ENCODE data around the gene SH3YL1.

The SH3YL1 gene

DNA sequence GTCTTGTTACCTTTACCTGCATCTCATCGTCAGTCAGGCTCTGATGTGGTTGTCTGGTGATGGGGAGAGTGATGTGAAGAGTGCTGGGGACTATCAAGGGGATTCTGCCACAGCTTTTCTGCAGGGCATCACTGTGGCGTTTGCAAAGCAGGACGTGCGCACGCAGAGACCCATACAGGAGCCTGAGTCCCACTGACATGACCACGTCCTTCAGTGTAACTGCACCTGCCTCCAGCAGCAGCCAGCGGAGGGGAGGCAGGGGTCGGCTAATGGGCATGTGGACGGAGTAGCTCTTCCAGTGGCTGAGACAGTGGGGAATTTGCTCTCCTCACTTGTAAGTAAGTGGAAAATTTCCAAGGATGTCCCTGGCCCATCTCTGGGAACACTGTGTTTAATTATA is 17.5 kb upstream of the SH3YL1 start:
- no peak for DNase-seq

DNA sequence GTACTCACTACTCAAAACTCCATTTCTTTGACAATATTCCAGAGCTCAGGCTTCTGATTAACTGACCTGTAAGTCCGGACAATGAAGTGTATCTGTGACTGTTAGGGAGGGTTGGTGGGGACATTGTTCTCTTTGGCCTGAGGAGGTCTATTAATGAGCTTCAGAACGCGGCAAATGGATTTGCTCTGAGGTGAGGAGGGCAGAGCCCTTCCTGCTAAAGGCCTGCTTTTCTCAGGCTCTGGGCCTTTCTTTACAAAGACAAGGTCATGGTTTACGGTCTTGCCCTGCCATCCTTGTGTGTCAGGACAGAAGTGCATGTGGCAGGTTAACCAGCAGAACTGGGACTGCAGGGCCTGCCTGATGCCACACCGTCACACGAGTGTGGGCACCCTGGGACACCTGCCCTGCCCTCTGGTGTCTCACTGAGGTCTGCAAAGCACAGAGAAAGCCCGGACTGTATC is 16.8 kb upstream of the SH3YL1 start:
- no peak for DNase-seq

- DNase-seq = no peak
These were observed 16.3 kb upstream of the SH3YL1 start for GRCh38 chr2:279956-280649.

GRCh38 chr2:279366-279765 is 15.5 kb upstream of the SH3YL1 start:
- no peak for DNase-seq

GRCh38 chr2:278927-279320 is 15.1 kb upstream of the SH3YL1 start:
- DNase-seq = no peak

GRCh38 chr2:278312-278926 is 14.6 kb upstream of the SH3YL1 start:
- DNase-seq = no peak

GRCh38 chr2:275466-275865 is 11.6 kb upstream of the SH3YL1 start:
- DNase-seq = no peak

DNA sequence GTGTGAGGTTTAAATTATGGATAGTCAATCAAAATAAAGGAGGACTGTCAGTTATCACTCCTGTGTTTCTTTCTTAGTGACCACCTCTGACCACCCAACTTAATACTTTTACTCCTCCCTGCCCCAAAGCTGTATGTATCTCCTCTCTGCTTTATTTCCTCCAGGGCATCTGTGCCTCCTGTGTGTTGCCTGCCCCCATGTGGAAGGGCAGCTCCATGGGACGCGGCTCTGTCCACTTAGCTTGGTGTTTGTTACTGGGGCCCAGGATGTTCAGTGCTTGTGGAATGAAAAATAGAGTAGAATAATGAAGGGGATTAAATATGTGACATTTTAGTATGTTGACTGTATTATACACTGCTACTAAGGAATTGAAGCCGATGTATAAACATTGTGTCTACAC is 10.7 kb upstream of the SH3YL1 start:
- no peak for DNase-seq

DNA sequence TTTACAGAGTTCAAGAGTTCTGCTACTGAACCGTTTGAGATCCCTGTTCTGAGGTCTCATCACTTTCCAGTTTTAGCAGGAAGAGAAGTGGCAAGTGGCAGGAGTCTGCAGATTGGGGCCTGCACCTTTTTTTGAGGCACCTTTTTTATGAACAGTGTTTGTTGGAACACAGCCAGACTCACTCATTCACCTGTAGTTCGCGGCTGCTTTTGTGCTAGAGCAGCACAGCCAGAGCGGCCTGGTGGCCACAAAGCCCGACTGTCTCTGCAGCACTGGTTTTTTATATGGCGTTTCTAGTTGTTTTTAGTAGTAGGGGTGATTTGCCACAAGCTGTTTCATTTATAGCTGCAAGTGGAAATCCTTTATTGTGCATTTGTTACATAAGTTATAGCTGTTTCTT is 9.5 kb upstream of the SH3YL1 start:
- no peak for DNase-seq

- DNase-seq = no peak
These were observed 8.1 kb upstream of the SH3YL1 start for GRCh38 chr2:271917-272316.

DNA sequence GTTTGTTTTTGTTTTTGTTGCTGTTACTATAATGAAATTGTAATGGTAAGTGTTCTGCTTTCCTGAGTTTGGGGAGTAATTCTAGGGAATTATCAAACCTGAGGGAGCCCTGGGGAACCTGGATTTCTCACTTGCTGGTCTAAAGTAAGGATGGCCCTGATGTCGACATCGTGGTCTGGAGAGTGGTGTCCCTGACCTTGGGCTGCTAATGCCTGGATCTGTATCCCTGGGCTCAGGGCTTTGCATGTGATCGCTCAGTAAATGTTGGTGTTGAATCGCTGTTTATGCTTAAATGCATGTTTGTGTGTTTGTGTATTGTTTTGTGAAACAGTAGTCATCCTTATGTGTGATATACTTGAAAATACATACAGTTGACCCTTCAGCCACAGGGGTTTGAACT is 7.0 kb upstream of the SH3YL1 start:
- no peak for DNase-seq

DNA sequence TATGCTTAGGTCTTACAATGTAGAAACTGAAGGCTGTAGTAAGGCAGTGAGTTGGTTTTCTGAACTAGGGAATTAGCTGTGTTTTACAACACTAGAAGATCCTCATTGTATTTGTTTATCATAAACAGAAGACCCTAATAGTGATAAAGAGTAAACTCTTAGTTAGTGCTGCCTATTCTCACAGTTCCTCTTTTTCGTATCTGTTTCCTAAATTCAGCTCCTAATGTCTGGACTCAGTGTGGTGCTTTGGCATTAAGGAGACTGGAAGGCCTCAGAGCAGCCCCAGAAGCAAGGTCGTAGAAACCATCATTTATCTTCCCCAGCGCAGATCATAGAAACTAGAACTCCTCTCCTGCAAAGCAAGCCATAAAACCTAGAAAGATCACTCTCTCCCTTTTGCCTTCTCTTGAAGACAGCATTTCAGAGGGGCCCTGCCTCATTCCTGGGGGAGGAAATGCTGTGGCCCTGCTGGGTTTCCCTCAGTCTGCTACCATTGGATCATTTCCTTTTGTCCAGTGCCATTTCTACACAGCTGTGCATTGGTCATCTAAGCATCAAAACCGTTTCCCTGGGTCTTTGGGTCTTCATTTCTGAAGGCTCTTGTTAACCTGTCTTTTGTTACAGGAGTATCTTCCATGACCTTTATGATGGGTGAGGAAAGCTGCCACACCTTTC is 5.7 kb upstream of the SH3YL1 start:
- DNase-seq = no peak

DNA sequence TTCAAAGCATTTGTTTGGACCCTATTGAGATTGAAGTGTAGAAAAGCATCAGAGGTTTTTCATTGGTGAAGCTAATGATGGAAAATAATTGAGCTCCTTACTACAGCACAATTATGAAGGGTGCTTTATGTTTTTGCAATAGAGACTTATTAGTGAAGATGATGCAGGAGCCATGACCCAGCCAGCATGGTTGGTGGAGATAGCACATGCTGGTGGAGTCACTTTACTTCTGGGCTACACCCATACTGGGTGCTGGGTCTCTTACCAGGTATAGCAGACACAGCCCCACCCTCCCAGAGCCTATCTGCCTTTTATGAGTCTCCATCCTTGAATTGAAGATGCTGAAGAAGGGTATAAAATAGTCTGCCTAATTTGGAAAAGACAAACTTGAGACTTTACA is 4.5 kb upstream of the SH3YL1 start:
- DNase-seq = no peak

DNA sequence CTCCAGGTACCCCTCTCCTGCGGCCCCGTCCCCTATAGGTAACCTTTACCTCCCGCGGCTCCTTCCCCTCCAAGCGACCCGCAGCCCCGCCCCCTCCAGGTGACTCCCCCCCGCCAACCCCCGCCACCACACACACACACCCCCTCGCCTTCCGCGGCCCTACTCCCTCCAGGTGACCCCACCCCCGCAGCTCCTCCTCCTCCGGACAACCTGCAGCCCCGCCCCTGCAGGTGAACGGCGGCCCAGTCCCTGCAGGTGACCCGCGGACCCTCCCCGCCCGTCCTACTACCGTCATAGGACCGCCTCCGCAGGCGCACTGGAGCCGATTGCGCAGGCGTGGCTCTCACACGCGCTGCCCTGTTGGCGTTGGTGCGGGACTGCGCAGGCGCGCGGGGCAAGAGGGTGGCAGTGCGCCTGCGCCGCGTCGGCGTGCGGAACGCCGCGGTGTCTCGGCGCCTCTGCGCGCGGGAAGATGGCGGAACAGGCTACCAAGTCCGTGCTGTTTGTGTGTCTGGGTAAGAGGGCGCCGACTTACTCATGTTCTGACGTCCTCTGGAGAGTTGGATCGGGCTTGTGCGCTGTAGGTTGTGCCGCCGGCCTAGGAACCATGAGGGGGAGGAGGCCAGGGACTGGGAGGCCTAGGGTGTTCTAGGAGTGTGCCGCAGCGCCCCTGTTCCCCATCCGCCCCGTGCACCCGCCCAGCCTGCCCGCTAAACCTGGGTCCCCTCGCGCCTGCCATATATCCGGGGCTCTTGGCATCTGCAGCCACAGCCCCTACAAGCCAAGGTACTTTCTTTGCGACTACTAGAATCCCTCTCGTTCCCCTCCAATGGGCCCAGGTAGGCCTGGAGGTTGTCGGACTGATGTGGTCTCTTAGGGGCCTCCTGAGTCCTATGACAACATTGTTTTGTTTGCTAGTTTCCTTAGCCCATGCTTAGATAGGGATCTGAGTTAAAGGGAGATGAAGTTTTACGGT is 949 bp upstream of the SH3YL1 start, which contains the start of gene ACP1:
Gene ACP1 (plus strand): TSS at position 455 of the 976 bp plus-strand sequence. CDS start 18 bp downstream, at position 473.
- DNase-seq = peak; percentile 92 to 93

- no peak for DNase-seq
These were observed 652 bp downstream of the SH3YL1 start for GRCh38 chr2:263022-263738.

- DNase-seq = no peak
These were observed 1.7 kb downstream of the SH3YL1 start for GRCh38 chr2:262117-262516.

DNA sequence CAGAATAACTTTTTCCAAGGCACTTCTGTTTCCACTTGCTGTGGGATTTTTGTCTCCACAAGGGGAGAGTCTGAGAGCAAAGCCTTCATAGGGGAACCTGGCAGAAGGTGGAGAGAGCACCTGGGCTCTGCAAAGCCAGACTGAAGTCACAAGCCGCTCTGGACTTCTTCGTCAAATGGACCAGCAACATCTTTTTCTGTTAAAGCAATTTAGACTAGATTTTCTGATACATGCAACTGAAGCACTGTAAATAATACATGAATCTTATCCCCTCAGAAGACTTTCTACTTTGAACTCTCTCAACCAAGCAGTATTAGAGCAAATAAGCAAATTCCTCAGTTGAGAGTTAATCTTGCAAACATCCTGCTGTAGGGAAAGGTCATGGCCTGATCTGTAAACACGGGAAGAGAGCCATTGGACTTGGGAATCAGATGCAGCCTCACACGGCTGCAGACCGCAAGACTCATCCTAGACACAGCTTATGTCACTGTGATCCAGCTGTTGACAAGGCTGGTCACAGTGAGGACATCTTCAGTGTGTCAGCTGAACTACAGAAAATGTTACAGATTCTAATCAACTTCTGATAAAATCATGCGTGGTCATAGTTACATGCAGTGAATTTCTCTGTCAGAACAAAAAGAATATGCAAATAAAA is 3.2 kb downstream of the SH3YL1 start:
- DNase-seq = no peak

- DNase-seq = no peak
These were observed 4.0 kb downstream of the SH3YL1 start for GRCh38 chr2:259789-260331.

DNA sequence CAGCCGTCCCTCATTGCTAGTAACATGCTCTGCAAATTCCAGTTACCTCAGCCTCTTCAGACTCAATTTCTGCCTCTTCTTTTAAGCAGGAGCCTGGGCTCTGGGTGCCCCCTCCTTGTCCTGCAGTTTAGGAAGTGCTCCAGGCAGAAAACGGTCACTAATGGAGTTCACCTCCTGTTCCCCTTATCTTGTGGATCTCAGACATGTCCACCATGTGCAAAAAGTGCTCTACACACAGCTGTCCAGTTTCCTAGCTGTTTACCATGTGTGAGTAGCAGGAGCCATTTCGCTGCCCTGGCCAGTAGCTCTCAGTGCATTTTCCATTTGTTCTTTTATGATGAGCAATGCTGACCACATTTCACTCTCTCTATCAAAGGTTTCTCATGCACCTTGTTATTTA is 4.9 kb downstream of the SH3YL1 start:
- no peak for DNase-seq

DNA sequence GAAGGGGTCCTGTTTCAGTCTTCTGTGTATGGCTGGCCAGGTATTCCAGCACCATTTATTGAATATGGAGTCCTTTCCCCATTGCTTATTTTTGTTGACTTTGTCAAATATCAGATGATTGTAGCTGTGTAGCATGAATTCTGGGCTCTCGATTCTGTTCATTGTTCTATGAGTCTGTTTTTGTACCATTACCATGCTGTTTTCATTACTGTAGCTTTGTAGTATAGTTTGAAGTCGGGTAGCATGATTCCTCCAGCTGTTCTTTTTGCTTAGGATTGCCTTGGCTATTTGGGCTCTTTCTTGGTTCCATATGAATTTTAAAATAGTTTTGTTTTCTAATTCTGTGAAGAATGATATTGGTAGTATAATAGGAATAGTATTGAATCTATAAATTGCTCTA is 6.0 kb downstream of the SH3YL1 start:
- DNase-seq = no peak

- no peak for DNase-seq
These were observed 6.4 kb downstream of the SH3YL1 start for GRCh38 chr2:257429-257828.
